ENCODE results near the gene USP46. TPM values are rescaled to one million over a fixed set of nuclear protein-coding genes. Genes with fewer than 3 reads are reported as not detected.

Gene USP46
- total RNA-seq, 3 donors from 2014 or later (not counting 1 experiment from before 2014, with no cell fraction given) = 7.8 to 11.7 (median 10.3) TPM

DNA sequence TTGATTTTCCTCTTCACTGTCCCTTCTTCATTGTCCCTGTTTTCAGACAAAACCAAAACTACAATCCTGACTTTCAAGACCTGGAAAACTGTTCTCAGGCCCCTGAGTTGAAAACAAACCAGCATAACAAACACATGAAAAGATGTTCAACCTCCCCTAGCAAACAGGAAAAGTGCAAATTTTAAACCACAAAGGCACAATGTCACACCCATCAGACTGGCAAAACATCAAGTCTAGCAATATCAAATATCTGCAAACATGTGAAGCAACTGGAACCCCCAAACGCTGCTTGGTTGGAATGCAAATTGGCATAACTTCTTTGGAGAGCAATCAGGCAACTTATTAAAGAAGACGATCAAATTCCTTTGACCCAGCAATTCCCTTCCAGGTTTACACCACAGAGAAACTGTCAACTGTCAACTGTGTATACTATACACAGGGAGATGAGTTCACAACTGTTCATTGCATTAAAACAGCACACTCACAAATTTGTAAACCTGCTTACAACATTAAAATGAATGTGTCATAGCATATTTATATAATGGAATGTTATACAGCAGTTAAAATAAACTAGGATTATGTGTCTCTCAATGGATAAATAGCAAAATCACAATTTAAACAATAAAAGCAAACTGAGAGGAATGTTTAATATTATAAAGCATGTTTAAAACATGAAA, 7.0 kb downstream of the USP46 start:
- intact Hi-C loops (cut with micrococcal nuclease) = no loop called here
- H3K27me3 ChIP-seq (ENCODE audit: control insufficient read depth, insufficient read depth, low read length) = no peaks in the 10 kb centered on the region
- Mint-ChIP-seq H3K36me3 (no peaks in the 10 kb centered on the region), H3K4me1 (peaks cover 26 to 41% of the 10 kb centered on the region in 2 donors), H3K27me3 (ENCODE audit: low read depth in 2 of 2) (no peaks in the 10 kb centered on the region), H3K9me3 (no peaks in the 10 kb centered on the region), H3K27ac (peak overlapping the region in 1 of 2 donors; percentile 14), H3K4me3 (no peak overlapping the region)
- 81% methylated on average over 2 of the region's 2 CpGs for WGBS (ENCODE audit: insufficient coverage)
- H3K9me3 ChIP-seq (ENCODE audit: control insufficient read depth, insufficient read depth, low read length) = no peaks in the 10 kb centered on the region
- no peak overlapping the region for H3K27ac ChIP-seq (ENCODE audit: low read length)
- TF ChIP-seq, protein P1, sequence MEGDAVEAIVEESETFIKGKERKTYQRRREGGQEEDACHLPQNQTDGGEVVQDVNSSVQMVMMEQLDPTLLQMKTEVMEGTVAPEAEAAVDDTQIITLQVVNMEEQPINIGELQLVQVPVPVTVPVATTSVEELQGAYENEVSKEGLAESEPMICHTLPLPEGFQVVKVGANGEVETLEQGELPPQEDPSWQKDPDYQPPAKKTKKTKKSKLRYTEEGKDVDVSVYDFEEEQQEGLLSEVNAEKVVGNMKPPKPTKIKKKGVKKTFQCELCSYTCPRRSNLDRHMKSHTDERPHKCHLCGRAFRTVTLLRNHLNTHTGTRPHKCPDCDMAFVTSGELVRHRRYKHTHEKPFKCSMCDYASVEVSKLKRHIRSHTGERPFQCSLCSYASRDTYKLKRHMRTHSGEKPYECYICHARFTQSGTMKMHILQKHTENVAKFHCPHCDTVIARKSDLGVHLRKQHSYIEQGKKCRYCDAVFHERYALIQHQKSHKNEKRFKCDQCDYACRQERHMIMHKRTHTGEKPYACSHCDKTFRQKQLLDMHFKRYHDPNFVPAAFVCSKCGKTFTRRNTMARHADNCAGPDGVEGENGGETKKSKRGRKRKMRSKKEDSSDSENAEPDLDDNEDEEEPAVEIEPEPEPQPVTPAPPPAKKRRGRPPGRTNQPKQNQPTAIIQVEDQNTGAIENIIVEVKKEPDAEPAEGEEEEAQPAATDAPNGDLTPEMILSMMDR (IDR thresholded peaks at IDR 0.05) = no peak
- no peaks in the 10 kb centered on the region for H3K36me3 ChIP-seq (ENCODE audit: control insufficient read depth, insufficient read depth, low read length)
- DNase-seq (no peak), ATAC-seq (no peak)
- no peaks in the 10 kb centered on the region for H3K4me1 ChIP-seq (ENCODE audit: control insufficient read depth, insufficient read depth, low read length)
- H3K4me3 ChIP-seq (ENCODE audit: low read length) = no peak overlapping the region

GRCh38 chr4:52648836-52649235, 10.3 kb downstream of the USP46 start:
- DNase-seq (no peak), ATAC-seq (no peak)
- TF ChIP-seq, protein P1 (IDR thresholded peaks at IDR 0.05) = no peak
- no peaks in the 10 kb centered on the region for H3K27me3 ChIP-seq (ENCODE audit: control insufficient read depth, insufficient read depth, low read length)
- no peaks in the 10 kb centered on the region for H3K4me1 ChIP-seq (ENCODE audit: control insufficient read depth, insufficient read depth, low read length)
- intact Hi-C loops (cut with micrococcal nuclease) = no loop called here
- Mint-ChIP-seq H3K4me3 (no peak overlapping the region), H3K9me3 (no peaks in the 10 kb centered on the region), H3K27me3 (ENCODE audit: low read depth in 2 of 2) (no peaks in the 10 kb centered on the region), H3K36me3 (no peaks in the 10 kb centered on the region), H3K27ac (no peak overlapping the region), H3K4me1 (peaks cover 18 to 34% of the 10 kb centered on the region in 2 donors)
- no peak overlapping the region for H3K4me3 ChIP-seq (ENCODE audit: low read length)
- H3K36me3 ChIP-seq (ENCODE audit: control insufficient read depth, insufficient read depth, low read length) = no peaks in the 10 kb centered on the region
- H3K9me3 ChIP-seq (ENCODE audit: control insufficient read depth, insufficient read depth, low read length) = no peaks in the 10 kb centered on the region
- 50% methylated on average over 1 of the region's 1 CpG for WGBS (ENCODE audit: insufficient coverage)
- H3K27ac ChIP-seq (ENCODE audit: low read length) = no peak overlapping the region

DNA sequence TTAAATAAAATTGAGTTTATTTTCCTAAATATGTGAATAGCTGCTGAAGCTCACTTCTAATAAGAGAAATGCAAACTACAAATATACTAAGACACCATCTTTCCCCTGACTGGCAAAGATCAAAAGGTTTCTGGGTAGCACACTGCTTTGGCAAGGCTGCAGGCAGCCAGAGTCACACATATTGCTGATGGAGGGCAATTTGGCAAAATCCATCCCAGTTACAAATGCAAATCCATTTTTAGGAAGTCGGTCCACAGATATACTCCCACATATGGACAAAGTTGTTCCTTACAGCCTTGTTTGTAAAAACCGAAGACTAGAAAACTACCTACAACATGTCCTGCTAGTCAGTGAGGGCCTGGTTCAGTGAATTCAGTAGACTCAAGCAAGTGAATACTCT, 12.4 kb downstream of the USP46 start:
- H3K27me3 Mint-ChIP-seq (ENCODE audit: low read depth in 2 of 2) = no peaks in the 10 kb centered on the region
- H3K27me3 ChIP-seq (ENCODE audit: control insufficient read depth, insufficient read depth, low read length) = no peaks in the 10 kb centered on the region
- H3K4me3 Mint-ChIP-seq = no peak overlapping the region
- TF ChIP-seq, protein P1 (IDR thresholded peaks at IDR 0.05) = no peak
- H3K4me3 ChIP-seq (ENCODE audit: low read length) = no peak overlapping the region
- DNase-seq (no peak), ATAC-seq (no peak)
- no peak overlapping the region for H3K27ac ChIP-seq (ENCODE audit: low read length)
- H3K9me3 Mint-ChIP-seq = no peaks in the 10 kb centered on the region
- H3K36me3 Mint-ChIP-seq = no peaks in the 10 kb centered on the region
- no peaks in the 10 kb centered on the region for H3K9me3 ChIP-seq (ENCODE audit: control insufficient read depth, insufficient read depth, low read length)
- WGBS (ENCODE audit: insufficient coverage) = 96% methylated on average over 2 of the region's 2 CpGs
- H3K4me1 Mint-ChIP-seq = peaks cover 12 to 29% of the 10 kb centered on the region in 2 donors
- no peaks in the 10 kb centered on the region for H3K36me3 ChIP-seq (ENCODE audit: control insufficient read depth, insufficient read depth, low read length)
- H3K27ac Mint-ChIP-seq = no peak overlapping the region
- H3K4me1 ChIP-seq (ENCODE audit: control insufficient read depth, insufficient read depth, low read length) = no peaks in the 10 kb centered on the region
- intact Hi-C loops (cut with micrococcal nuclease) = no loop called here

DNA sequence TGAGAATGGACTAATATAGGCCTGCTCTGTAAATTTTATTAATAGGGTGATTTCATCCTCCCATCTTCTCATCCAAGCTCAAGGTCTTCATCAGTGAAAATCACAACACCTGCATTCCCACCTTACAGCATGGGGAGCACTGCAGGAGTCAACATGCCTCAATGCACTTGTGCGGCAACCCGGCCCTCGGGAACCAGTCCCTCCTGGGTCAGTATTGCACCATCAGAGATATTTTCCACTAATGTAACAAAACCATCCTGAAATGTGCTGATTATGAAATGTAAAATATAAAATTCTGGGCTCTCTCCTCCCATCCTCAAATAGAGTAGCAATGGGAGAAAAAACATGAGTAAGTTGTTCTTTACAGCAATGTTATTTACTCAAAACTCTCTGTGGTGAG, 13.0 kb downstream of the USP46 start:
- H3K36me3 ChIP-seq (ENCODE audit: control insufficient read depth, insufficient read depth, low read length) = no peaks in the 10 kb centered on the region
- no peaks in the 10 kb centered on the region for H3K27me3 ChIP-seq (ENCODE audit: control insufficient read depth, insufficient read depth, low read length)
- Mint-ChIP-seq H3K36me3 (no peaks in the 10 kb centered on the region), H3K27me3 (ENCODE audit: low read depth in 2 of 2) (no peaks in the 10 kb centered on the region), H3K9me3 (no peaks in the 10 kb centered on the region), H3K4me3 (no peak overlapping the region), H3K4me1 (peaks cover 10 to 30% of the 10 kb centered on the region in 2 donors), H3K27ac (no peak overlapping the region)
- no peak overlapping the region for H3K4me3 ChIP-seq (ENCODE audit: low read length)
- H3K27ac ChIP-seq (ENCODE audit: low read length) = no peak overlapping the region
- intact Hi-C loops (cut with micrococcal nuclease) = no loop called here
- ATAC-seq (no peak), DNase-seq (no peak)
- H3K9me3 ChIP-seq (ENCODE audit: control insufficient read depth, insufficient read depth, low read length) = no peaks in the 10 kb centered on the region
- TF ChIP-seq, protein P1 (IDR thresholded peaks at IDR 0.05) = no peak
- WGBS (ENCODE audit: insufficient coverage) = 100% methylated on average over 3 of the region's 3 CpGs
- H3K4me1 ChIP-seq (ENCODE audit: control insufficient read depth, insufficient read depth, low read length) = no peaks in the 10 kb centered on the region

All from natural killer cell (primary cell).